Fibroblast of lung (primary cell): ENCODE measurements around the gene POMC. TPM values are rescaled to one million over a fixed set of nuclear protein-coding genes. Genes with fewer than 3 reads are reported as not detected.

Source experiments
- DNase-seq, 2 donors: peaks; one replicate each; pipeline versions ENCODE4 v3.0.0 to v3.0.0-alpha.2; 2010; ENCODE audit warnings: low read depth in 2 of 2
- H2AFZ ChIP-seq: 2 replicates; pipeline ENCODE4 v1.5.1; 2012; ENCODE audit warnings: low read length, control low read depth, inconsistent platforms
- H3K27ac ChIP-seq: 2 replicates; pipeline ENCODE4 v1.5.1; 2011; ENCODE audit warnings: low read length, control low read depth; ENCODE audit not compliant: insufficient read depth
- H3K27me3 ChIP-seq: 2 replicates; pipeline ENCODE4 v1.5.1; 2011; ENCODE audit warnings: mild to moderate bottlenecking, low read length; ENCODE audit not compliant: control insufficient read depth, insufficient read depth
- H3K36me3 ChIP-seq: 2 replicates; pipeline ENCODE4 v1.5.1; 2011; ENCODE audit warnings: low read length; ENCODE audit not compliant: control insufficient read depth, insufficient read depth
- H3K4me1 ChIP-seq: 2 replicates; pipeline ENCODE4 v1.5.1; 2011; ENCODE audit warnings: low read length; ENCODE audit not compliant: control insufficient read depth, insufficient read depth; ENCODE audit errors: extremely low read depth
- H3K4me2 ChIP-seq: 2 replicates; pipeline ENCODE4 v1.5.1; 2011; ENCODE audit warnings: low read length, control low read depth; ENCODE audit not compliant: insufficient read depth; ENCODE audit errors: extremely low read depth
- H3K4me3 ChIP-seq, 4 experiments: fragments of 200-600 bp in 1 of 4; sonication (generic) in 1 of 4; replicated peaks in 1 of 4; 2 replicates each; pipeline ENCODE4 v1.5.1; 2011 to 2016; ENCODE audit warnings: low read length in 4 of 4, low read depth in 3 of 4, mild to moderate bottlenecking in 3 of 4, control low read depth in 2 of 4, inconsistent platforms in 1 of 4, mixed read lengths in 1 of 4; ENCODE audit not compliant: insufficient read depth in 1 of 4; ENCODE audit errors: control extremely low read depth in 1 of 4
- H3K79me2 ChIP-seq: 2 replicates; pipeline ENCODE4 v1.5.1; 2012; ENCODE audit warnings: mild to moderate bottlenecking, low read length, inconsistent platforms; ENCODE audit not compliant: control insufficient read depth, insufficient read depth
- H3K9ac ChIP-seq: 2 replicates; pipeline ENCODE4 v1.5.1; 2011; ENCODE audit warnings: mild to moderate bottlenecking, low read length, control low read depth; ENCODE audit not compliant: insufficient read depth
- H3K9me3 ChIP-seq: 2 replicates; pipeline ENCODE4 v1.5.1; 2012; ENCODE audit warnings: low read depth, low read length; ENCODE audit not compliant: control insufficient read depth, insufficient read depth
- H4K20me1 ChIP-seq: 2 replicates; pipeline ENCODE4 v1.5.1; 2011; ENCODE audit warnings: low read length; ENCODE audit not compliant: control insufficient read depth, insufficient read depth; ENCODE audit errors: extremely low read depth
- CTCF ChIP-seq, 2 donors: IDR thresholded peaks in 1 of 2; conservative IDR thresholded peaks in 1 of 2; 1 replicate in 1 of 2; 2 replicates in 1 of 2; pipeline ENCODE4 v1.5.1; 2011 to 2012; ENCODE audit warnings: low read length in 2 of 2, control low read depth in 1 of 2, inconsistent platforms in 1 of 2, low read depth in 1 of 2, mild to moderate bottlenecking in 1 of 2
- EZH2 ChIP-seq: IDR thresholded peaks from 2 replicates; pipeline ENCODE4 v1.5.1; 2012; ENCODE audit warnings: low read length, control low read depth, mild to moderate bottlenecking; ENCODE audit errors: missing control alignments
- polyA plus RNA-seq, 2 donors: library from polyadenylated mRNA; depleted of rRNA in 1 of 2; stranded (reverse) in 1 of 2; unstranded in 1 of 2; fragments of >200 nt; gene quantifications; 2 replicates each; pipeline ENCODE4 v1.2.1, GENCODE V29; 2011 to 2012; ENCODE audit warnings: missing spikeins in 1 of 2
- total RNA-seq: library from RNA; depleted of rRNA; stranded (reverse); fragments of >200 nt; gene quantifications from 2 replicates; pipeline ENCODE4 v1.2.1, GENCODE V29; 2014

Gene POMC
- total and polyA plus RNA-seq, 2 donors (not counting 1 experiment from before 2014, with no cell fraction given): 0.66 TPM; not detected in 1

GRCh38 chr2:25198209-25198525 lies 29.8 kb upstream of the POMC start:
- H3K27me3 ChIP-seq: no peaks in the 10 kb centered on the region
- no peaks in the 10 kb centered on the region for H3K9me3 ChIP-seq
- H4K20me1 ChIP-seq: no peaks in the 10 kb centered on the region
- no peaks in the 10 kb centered on the region for H3K36me3 ChIP-seq
- no peak overlapping the region for H3K9ac ChIP-seq
- H3K27ac ChIP-seq: no peak overlapping the region
- DNase-seq: no peak
- no peak overlapping the region for H2AFZ ChIP-seq
- TF ChIP-seq EZH2 (no peak), CTCF (conservative IDR thresholded peaks at IDR 0.05 in 1 of 2, IDR thresholded peaks at IDR 0.05 in 1 of 2; ENCODE audit: low read depth in 1 of 2, low read length in 2 of 2) (no peak)
- no peak overlapping the region for H3K4me2 ChIP-seq
- H3K4me1 ChIP-seq: no peaks in the 10 kb centered on the region
- H3K79me2 ChIP-seq: no peaks in the 10 kb centered on the region
- H3K4me3 ChIP-seq: no peak overlapping the region

- no peak overlapping the region for H3K4me3 ChIP-seq
- no peaks in the 10 kb centered on the region for H3K36me3 ChIP-seq
- H3K79me2 ChIP-seq: no peaks in the 10 kb centered on the region
- peak in 1 of 2 donors; percentile 65 for DNase-seq
- H3K4me2 ChIP-seq: no peak overlapping the region
- H4K20me1 ChIP-seq: no peaks in the 10 kb centered on the region
- TF ChIP-seq CTCF (conservative IDR thresholded peaks at IDR 0.05 in 1 of 2, IDR thresholded peaks at IDR 0.05 in 1 of 2; ENCODE audit: low read depth in 1 of 2, low read length in 2 of 2): no peak
- TF ChIP-seq EZH2: no peak
- no peaks in the 10 kb centered on the region for H3K27me3 ChIP-seq
- no peaks in the 10 kb centered on the region for H3K9me3 ChIP-seq
- no peak overlapping the region for H2AFZ ChIP-seq
- H3K9ac ChIP-seq: no peak overlapping the region
- no peaks in the 10 kb centered on the region for H3K4me1 ChIP-seq
- H3K27ac ChIP-seq: no peak overlapping the region
These were observed 29.2 kb upstream of the POMC start for GRCh38 chr2:25197336-25198208.

GRCh38 chr2:25194576-25195122 lies 26.3 kb upstream of the POMC start:
- Histone ChIP-seq H4K20me1 (no peaks in the 10 kb centered on the region), H3K4me3 (no peak overlapping the region), H3K27ac (no peak overlapping the region), H3K27me3 (no peaks in the 10 kb centered on the region), H3K9ac (no peak overlapping the region), H3K36me3 (no peaks in the 10 kb centered on the region), H2AFZ (no peak overlapping the region), H3K4me2 (no peak overlapping the region), H3K4me1 (no peaks in the 10 kb centered on the region), H3K79me2 (no peaks in the 10 kb centered on the region), H3K9me3 (no peaks in the 10 kb centered on the region)
- TF ChIP-seq CTCF (conservative IDR thresholded peaks at IDR 0.05 in 1 of 2, IDR thresholded peaks at IDR 0.05 in 1 of 2; ENCODE audit: low read depth in 1 of 2, low read length in 2 of 2) (no peak), EZH2 (no peak)
- DNase-seq: no peak
